Right forelimb (tissue), 1 donor: ENCODE results near the gene ANXA6.
"Not testable (repeated sequence)": the region's sequence is repeated elsewhere in the genome, so short reads cannot be mapped to it uniquely, and the experiment has no call there.

ENCODE experiments used
- DNase-seq: peaks from one replicate; pipeline ENCODE4 v3.0.0-alpha.2; 2018

The ANXA6 gene

GRCh38 chr5:151180291-151180690, 22.7 kb upstream of the ANXA6 start:
- DNase-seq, result no peak

GRCh38 chr5:151179489-151179840, 21.9 kb upstream of the ANXA6 start:
- no peak for DNase-seq

- no peak for DNase-seq
Observed at GRCh38 chr5:151178777-151179488, 21.4 kb upstream of the ANXA6 start.

- DNase-seq, result no peak
Observed at GRCh38 chr5:151178372-151178771, 20.8 kb upstream of the ANXA6 start.

GRCh38 chr5:151176268-151176667, 18.7 kb upstream of the ANXA6 start:
- DNase-seq, result not testable (repeated sequence)

- DNase-seq, result no peak
Observed at GRCh38 chr5:151174612-151175101, 17.1 kb upstream of the ANXA6 start.

GRCh38 chr5:151173711-151174611, 16.4 kb upstream of the ANXA6 start:
- DNase-seq, result no peak

GRCh38 chr5:151171529-151171928, 13.9 kb upstream of the ANXA6 start:
- no peak for DNase-seq

GRCh38 chr5:151168602-151169344, 11.2 kb upstream of the ANXA6 start:
- DNase-seq, result no peak

- DNase-seq, result peak; percentile 9
Observed at GRCh38 chr5:151167022-151167421, 9.4 kb upstream of the ANXA6 start.

GRCh38 chr5:151164687-151165392, 7.3 kb upstream of the ANXA6 start:
- peak; percentile 86 for DNase-seq

GRCh38 chr5:151162776-151163175, 5.2 kb upstream of the ANXA6 start:
- no peak for DNase-seq

- DNase-seq, result no peak
Observed at GRCh38 chr5:151159649-151160373, 2.2 kb upstream of the ANXA6 start.

- DNase-seq, result no peak
Observed at GRCh38 chr5:151158287-151158661, 695 bp upstream of the ANXA6 start.

GRCh38 chr5:151156507-151157420, 815 bp downstream of the ANXA6 start:
- DNase-seq, result peak; percentile 53

- DNase-seq, result peak; percentile 59
Observed at GRCh38 chr5:151155775-151156506, 1.6 kb downstream of the ANXA6 start.

- no peak for DNase-seq
Observed at GRCh38 chr5:151154931-151155774, 2.4 kb downstream of the ANXA6 start.

- no peak for DNase-seq
Observed at GRCh38 chr5:151153766-151154272, 3.8 kb downstream of the ANXA6 start.

GRCh38 chr5:151153300-151153699, 4.3 kb downstream of the ANXA6 start:
- no peak for DNase-seq
